GM21786 (cell line): Measurements from ENCODE around the gene FSTL3.

Experiments used
- ATAC-seq: cut with Tn5 transposase; IDR thresholded peaks from one replicate; pipeline ENCODE4 v1.9.1; 2021; ENCODE audit not compliant: unreplicated experiment

Gene FSTL3

GRCh38 chr19:732148-733069, 56.2 kb downstream of the FSTL3 start:
- ATAC-seq = no peak
